Measurements from ENCODE around the gene SNAI1.
A peak's percentile ranks its signal among the peaks of the same experiment; 100 is the strongest.
"Not testable (repeated sequence)": the region's sequence is repeated elsewhere in the genome, so short reads cannot be mapped to it uniquely, and the experiment has no call there.

The SNAI1 gene

GRCh38 chr20:49957089-49957938 is 25.5 kb upstream of the SNAI1 start:
- peak; percentile 43 to 95 (median 88) for DNase-seq
- intact Hi-C loops (cut with DNase I), result not testable (repeated sequence)

GRCh38 chr20:49961413-49961812 is 21.4 kb upstream of the SNAI1 start:
- intact Hi-C loops (cut with DNase I), result no loop called here
- no peak for DNase-seq

GRCh38 chr20:49964964-49965780 is 17.6 kb upstream of the SNAI1 start:
- peak in 4 of 42 donors; percentile 24 to 40 (median 28) for DNase-seq
- intact Hi-C loops (cut with DNase I), result no loop called here

GRCh38 chr20:49965781-49966305 is 16.9 kb upstream of the SNAI1 start:
- no peak for DNase-seq
- intact Hi-C loops (cut with DNase I), result no loop called here

GRCh38 chr20:49966861-49967260 is 15.9 kb upstream of the SNAI1 start:
- DNase-seq, result no peak
- intact Hi-C loops (cut with DNase I), result no loop called here

GRCh38 chr20:49969234-49969633 is 13.5 kb upstream of the SNAI1 start:
- no peak for DNase-seq
- intact Hi-C loops (cut with DNase I), result no loop called here

GRCh38 chr20:49969946-49970345 is 12.8 kb upstream of the SNAI1 start:
- intact Hi-C loops (cut with DNase I), result no loop called here
- no peak for DNase-seq

- peak in 1 of 42 donors; percentile 16 for DNase-seq
- intact Hi-C loops (cut with DNase I), result no loop called here
These were observed 12.3 kb upstream of the SNAI1 start for GRCh38 chr20:49970498-49970897.

- intact Hi-C loops (cut with DNase I), result no loop called here
- no peak for DNase-seq
These were observed 8.8 kb upstream of the SNAI1 start for GRCh38 chr20:49973981-49974380.

- no peak for DNase-seq
- intact Hi-C loops (cut with DNase I), result no loop called here
These were observed 6.2 kb upstream of the SNAI1 start for GRCh38 chr20:49976542-49976941.

GRCh38 chr20:49977740-49978139 is 5.0 kb upstream of the SNAI1 start:
- DNase-seq; intact Hi-C loops (cut with DNase I): not testable (repeated sequence)

- intact Hi-C loops (cut with DNase I), result loop anchor here (1.0 kb wide), 1 partner anchor 93 kb away; no protein-coding TSS in a partner anchor
These were observed 4.1 kb upstream of the SNAI1 start for GRCh38 chr20:49978685-49979029.

GRCh38 chr20:49979030-49979832 is 3.5 kb upstream of the SNAI1 start:
- intact Hi-C loops (cut with DNase I), result loop anchor here (1.0 kb wide), 1 partner anchor 92 kb away; no protein-coding TSS in a partner anchor
- peak in 39 of 42 donors; percentile 16 to 85 (median 68) for DNase-seq

More at GRCh38 chr20:49978685-49979029, 4.1 kb upstream of the SNAI1 start:
- DNase-seq, result no peak

- intact Hi-C loops (cut with DNase I), result no loop called here
- DNase-seq, result no peak
These were observed 2.4 kb upstream of the SNAI1 start for GRCh38 chr20:49980140-49981008.

GRCh38 chr20:49981218-49982071 is 1.3 kb upstream of the SNAI1 start:
- DNase-seq, result no peak
- intact Hi-C loops (cut with DNase I), result no loop called here

GRCh38 chr20:49982072-49982345 is 771 bp upstream of the SNAI1 start:
- DNase-seq, result no peak

GRCh38 chr20:49983123-49983847 is 505 bp downstream of the SNAI1 start:
- no peak for DNase-seq

More at GRCh38 chr20:49982072-49982345, 771 bp upstream of the SNAI1 start:
- intact Hi-C loops (cut with DNase I), result no loop called here

More at GRCh38 chr20:49983123-49983847, 505 bp downstream of the SNAI1 start:
- intact Hi-C loops (cut with DNase I), result no loop called here

Data from head of caudate nucleus (tissue), 42 donors.